ENCODE data around the gene NFIA.

- no peak for TF ChIP-seq CTCF (IDR thresholded peaks at IDR 0.05)
- no peak for TF ChIP-seq POLR2A (IDR thresholded peaks at IDR 0.05)
Measured at GRCh38 chr1:61356016-61356415, 273.7 kb downstream of the NFIA start.

Data from esophagus squamous epithelium (tissue), 4 donors.